HG03064 (cell line): ENCODE data around the gene CXADR.
"Not testable (repeated sequence)": the region's sequence is repeated elsewhere in the genome, so short reads cannot be mapped to it uniquely, and the experiment has no call there.

Experiments used
- ATAC-seq: cut with Tn5 transposase; IDR thresholded peaks from one replicate; pipeline ENCODE4 v1.9.1; 2021; ENCODE audit warnings: low read depth; ENCODE audit not compliant: unreplicated experiment

The CXADR gene

DNA sequence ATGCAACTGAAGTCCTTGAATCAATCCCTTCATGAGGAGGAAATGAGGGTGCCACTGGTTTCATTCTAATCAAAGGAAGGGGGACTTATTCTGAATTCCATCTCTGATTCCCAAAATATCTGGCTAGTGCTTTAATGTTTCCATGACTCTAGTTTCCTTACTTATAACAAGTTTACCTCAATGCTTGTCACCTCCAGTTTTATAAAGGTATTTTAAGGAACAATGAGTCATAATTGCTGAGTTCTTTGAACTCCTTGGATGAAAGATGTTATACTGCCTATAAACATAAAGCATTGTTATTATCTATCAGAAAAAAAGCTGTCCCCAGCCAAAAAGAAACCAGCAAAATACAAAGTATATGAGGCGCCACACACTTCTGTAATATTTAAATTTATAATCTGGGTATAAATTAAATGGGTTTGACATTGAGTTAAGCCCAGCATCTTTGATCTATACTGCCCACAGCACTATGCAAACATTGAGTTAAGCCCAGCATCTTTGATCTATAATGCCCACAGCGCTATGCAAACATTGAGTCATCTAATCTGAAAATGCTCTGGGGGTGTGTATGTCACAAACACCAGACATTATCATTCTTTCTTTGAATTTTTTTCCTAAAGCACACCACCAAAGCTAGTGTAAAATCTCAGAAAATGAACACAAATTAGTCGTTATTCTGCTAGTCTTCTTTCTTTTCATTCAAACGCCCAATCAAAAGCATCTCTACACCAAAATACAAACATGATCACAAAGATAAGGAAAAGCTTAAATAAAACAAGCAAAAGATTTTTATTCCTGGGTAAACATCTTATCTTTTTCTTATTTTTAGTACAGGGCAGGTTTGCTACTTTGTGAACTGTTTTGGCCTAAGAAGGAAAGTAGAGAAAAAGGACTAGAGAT is 11.5 kb upstream of the CXADR start:
- no peak for ATAC-seq

DNA sequence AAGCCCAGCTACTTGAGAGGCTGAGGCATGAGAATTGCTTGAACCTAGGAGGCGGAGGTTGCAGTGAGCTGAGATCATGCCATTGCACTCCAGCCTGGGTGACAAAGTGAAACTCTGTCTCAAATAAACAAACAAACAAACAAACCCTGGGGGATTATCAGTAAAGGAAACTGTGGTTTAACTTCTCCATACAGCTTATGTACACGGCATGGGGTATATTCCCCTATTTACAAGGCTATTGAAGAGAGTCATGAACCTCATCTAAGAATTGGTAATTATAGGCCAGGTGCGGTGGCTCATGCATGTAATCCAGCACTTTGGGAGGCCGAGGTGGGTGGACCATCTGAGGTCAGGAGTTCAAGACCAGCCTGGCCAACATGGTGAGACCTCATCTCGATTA is 9.9 kb upstream of the CXADR start:
- not testable (repeated sequence) for ATAC-seq

DNA sequence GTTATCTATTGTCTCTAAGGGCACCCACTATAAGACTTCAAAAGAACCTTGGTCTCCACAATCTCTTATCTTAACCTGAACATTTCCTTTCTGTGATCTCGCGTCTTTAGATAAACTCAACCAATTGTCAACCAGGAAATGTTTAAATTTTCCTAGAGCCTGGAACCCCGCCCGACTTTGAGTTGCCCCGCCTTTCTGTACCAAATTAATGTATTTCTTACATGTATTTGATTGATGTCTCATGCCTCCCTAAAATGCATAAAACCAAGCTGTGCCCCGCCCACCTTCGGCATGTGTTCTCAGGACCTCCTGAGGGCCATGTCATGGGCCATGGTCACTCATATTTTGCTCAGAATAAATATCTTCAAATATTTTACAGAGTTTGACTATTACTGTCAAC is 5.9 kb upstream of the CXADR start:
- ATAC-seq = no peak

DNA sequence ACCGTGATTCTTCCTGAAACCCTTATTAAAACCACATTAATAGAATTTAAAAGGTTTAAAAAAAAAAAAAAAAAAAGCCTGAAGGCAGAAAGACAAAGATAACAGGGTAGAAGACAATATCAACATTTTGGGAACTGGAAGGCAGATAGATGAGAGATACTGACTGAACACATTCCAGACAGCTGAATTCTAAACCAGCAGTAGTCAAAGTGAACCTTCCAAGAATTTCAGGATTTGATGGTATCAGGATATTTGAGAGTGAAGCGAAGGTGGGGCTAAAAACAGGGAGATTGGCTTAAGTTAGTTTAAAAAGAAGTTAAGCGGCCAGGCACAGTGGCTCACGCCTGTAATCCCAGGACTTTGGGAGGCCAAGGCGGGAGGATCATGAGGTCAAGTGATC is 5.3 kb upstream of the CXADR start:
- no peak for ATAC-seq

DNA sequence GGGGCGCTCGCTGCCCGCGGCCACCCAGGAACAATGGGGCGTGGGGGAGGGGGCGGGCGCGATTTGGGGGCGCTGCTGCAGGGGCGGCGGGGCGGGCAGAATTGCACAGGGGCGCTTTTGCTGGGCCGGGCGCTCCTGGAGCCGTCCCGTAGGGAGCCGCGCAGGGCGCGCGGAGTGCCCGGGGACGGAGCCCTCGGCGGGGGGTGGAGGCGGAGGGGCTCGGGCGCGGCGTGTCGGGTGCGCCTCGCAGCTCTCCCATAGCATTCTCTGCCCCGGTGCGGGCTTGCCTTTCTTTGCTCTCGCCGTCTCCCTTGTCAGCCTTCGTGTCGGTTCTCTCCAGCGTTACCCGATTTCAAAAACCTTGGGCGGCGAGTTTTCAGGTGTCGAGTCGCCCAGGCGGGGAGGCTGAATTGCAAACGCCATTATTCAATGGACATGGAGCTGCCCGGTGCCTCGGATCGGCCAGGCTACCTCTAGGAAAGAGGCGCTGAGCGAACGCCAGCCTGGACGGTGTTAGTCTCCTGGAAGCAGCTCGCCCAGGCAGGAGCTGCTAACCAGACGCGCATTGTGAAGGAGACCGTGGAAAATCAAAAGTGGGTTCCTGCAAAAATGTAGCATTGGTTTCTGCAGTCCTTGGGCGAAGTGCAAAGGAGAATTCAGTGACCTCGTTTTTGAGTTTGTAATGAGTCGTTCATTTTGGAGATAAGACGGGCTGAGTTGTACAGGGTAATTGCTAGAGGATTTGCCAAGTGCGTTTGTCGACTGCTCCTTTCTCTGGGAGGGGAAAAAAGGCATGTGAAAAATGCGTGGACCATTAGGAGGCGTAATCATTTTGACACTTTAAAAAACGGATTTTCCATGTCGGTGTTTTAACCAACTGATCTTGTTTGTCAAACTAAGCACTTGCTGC is 626 bp downstream of the CXADR start:
- ATAC-seq = peak; percentile 27

DNA sequence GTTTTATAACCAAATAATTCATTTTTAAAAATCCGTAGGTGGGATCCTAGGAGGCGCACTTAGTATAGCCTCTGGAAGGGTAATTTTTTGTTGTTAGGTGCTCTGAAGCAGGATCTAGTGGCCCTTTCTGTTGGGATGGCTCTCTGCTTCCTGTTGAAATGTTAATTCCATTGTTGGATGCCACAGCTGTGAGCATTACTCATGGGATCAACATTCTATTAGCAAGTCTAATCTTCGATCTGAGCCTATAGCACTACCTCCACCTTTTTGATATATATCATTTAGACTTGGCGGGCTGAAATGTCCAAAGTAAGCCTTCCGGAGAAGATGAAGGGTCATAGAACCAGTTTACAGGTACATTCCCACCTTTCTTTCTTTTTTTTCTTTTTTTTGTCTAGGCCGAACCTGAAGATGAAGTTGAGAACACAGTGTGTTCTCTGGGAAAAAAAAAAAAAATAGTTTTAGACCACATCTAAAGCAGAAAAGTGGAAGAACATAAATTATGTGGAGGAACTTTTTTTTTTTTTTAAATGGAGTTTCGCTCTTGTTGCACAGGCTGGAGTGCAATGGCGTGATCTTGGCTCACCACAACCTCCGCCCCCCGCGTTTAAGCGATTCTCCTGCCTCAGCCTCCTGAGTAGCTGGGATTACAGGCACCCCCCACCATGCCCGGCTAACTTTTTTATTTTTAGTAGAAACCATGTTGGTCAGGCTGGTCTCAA is 1.4 kb downstream of the CXADR start:
- no peak for ATAC-seq

DNA sequence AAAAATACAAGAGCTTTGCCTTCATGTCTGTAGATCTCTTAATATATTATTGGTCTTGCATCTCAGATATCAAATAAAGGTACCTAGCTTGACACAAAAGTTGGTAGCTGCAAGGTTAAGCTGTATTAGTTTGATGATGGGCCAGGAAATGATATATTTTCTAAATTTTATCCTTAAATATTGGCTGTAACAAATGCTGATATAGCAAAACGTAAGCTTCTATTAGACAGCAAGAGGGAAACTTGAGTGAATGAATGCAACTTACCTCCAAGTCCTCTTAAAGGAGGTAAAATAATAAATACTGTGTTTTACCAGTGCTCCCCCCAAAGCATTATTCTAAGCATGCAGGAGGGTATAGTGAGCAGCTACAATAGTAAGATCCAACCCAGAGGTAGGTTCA is 4.2 kb downstream of the CXADR start:
- not testable (repeated sequence) for ATAC-seq

DNA sequence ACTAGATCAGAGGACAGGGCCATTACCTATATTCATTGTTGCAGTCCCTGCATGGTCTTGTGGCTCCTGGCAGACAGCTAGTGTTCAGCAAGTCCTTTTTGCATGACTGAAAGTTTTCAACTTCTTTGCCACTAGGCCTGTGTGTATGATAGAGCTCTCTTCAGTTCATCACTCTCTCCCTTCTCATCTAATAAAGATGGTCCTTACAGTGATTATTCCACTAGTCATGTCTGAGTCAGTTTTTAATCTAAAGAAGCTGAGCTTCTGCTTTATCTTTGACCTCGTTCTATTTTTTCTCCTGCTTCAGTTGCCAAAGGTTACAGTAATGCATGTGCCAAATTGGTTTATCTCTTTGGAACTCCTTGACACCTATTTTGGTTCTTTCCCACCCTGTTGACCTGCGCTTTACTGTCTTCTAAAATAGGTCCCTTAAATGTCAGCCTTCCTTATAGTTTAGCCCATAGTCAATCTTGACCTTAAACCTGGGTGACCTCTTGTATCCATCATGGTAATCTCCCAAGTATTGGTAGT is 6.4 kb downstream of the CXADR start:
- no peak for ATAC-seq

DNA sequence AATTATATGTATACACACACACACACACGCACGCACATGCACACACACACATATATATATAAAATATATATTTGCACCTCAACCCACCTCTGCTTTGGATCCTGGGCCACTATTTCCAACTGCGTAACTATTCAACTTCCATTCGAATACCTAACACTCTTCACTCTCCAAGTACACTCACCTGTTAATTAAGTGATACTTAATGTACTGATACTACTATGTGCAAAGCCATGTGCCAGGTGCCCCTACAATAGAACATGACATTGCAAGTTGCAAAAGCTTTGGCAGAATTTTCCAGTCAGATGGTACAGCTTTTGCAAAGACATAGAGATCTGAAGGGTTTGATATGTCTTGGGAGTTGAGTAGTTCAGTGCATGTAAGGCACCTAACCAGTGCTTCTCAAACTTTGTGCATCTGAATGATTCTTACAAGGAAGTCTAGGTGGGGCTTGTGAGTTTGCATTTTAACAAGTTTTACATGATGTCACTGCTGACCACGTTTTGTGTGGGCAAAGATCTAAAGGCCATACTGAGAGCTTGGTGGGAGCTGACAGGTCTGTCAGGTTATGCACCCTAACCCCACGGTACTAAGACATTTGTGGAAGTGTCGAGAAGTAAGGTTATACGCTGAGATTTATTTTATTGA is 7.2 kb downstream of the CXADR start:
- ATAC-seq = no peak

DNA sequence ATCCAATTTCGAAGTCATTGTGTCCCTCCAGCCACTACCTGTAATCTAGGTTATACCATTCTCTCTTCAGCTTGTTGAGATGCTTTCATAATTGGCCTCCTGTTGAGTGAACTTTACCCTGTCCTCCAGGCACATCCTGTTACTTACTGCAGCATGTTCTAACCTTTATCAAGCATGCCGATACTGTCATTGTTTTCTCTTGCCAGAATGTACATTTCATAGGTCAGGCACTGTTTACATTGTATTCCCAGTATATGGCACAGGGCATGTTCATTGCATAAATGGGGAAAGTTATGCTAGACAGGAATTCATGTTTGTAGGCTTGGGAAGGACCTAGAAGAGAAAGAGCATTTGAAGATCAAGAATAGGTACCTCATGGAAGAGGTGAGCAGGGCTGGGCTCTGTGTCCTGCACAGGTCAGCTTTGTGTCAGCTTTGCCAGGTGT is 10.2 kb downstream of the CXADR start:
- ATAC-seq = no peak

DNA sequence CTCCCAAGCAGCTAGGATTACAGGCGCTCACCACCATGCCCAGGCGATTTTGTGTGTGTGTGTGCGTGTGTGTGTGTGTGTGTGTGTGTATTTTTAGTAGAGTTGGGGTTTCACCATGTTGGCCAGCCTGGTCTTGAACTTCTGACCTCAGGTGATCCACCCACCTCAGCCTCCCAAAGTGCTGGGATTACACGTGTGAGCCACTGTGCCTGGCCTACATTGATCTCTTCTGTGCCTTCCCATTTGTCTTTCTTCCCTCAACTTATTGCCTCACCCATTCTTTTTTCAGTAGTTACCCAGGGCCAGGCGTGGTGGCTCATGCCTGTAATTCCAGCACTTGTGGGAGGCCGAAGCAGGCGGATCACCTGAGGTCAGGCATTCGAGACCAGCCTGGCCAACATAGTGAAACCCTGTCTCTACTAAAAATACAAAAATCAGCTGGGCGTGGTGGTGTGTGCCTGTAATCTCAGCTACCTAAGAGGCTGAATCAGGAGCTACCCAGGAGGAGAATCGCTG is 11.2 kb downstream of the CXADR start:
- not testable (repeated sequence) for ATAC-seq

DNA sequence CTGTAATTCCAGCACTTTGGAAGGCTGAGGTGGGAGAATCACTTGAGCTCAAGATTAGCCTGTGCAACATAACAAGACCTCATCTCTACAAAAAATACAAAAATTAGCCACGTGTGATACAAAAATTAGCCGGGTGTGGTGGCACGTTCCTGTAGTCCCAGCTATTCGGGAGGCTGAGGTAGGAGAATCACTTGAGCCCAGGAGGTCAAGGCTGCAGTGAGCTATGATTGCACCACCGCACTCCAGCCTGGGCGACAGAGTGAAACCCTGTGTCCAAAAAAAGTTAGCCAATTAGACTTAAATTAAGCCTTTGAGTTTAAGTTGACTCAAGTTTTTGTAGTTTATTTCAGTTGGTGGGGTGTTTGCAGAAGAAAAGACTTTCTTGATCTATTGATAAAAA is 11.8 kb downstream of the CXADR start:
- no peak for ATAC-seq

DNA sequence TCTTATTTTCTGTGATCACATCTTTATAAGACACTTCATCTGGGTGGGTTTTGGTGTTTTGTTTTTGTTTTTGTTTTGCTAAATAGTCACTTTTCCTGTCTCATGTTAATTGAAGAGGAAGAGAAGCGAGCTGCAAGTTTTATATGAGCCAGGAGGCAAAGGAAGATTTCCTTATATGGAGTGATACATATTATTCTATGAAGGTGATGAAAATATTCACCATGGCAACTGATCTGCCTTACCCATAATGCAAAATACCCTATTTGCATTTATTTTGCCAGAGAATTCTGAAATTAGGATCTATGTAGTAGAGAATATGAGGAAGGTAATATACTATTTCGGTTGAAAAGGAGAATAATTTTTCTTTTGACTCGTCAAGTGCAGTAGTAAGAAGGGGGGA is 13.9 kb downstream of the CXADR start:
- no peak for ATAC-seq

DNA sequence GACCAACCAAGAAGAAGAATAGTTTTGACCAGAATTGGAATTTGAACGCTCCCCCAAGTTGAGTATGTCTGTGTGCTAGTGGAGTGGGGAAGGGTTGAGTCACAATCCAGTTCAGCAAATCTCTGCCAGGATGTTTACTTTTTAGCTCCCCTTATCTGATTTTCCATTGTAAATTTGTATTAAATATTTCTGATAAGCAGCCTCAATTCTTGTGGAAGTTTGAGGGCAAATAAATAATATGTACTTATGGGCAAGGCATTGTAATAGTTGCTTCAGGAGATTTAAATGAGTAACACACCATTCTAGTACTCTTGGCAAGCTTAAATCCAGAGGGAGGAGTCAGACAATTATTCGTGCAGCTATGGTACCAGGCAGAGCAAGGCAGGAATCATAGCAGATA is 14.4 kb downstream of the CXADR start:
- ATAC-seq = no peak

DNA sequence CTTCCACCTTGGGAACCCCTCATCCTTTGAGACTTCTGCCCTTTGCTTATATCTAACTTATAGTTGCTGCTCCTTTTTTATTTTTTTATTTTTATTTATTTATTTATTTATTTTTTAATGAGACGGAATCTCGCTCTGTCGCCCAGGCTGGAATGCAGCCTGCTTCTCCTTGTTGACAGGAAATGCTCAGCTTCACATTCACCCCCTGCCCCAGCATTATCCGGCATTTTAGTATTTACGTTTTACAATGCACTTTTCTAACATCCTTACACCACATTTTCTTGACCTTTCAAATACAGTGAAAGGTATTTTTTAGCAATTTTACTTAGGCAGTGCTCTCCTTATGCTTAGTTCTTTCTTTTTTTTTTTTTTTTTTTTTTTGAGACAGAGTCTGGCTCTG is 14.9 kb downstream of the CXADR start:
- ATAC-seq = no peak

DNA sequence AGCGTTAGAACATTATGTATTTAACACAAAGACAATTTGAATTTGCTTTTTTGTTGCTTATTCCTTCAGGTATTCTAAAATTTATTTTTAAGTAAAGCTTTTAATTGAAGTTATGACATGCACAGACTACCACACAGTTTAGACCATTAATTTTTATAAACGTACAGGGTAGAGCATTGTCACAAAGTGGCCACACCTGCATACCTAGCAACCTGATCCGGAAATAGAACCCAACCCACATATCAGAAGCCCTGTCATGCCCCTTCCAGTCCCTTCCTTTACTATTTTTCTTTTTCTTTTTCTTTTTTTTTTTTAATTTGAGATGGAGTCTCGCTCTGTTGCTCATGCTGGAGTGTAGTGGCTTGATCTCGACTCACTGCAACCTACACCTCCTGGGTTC is 16.8 kb downstream of the CXADR start:
- no peak for ATAC-seq

DNA sequence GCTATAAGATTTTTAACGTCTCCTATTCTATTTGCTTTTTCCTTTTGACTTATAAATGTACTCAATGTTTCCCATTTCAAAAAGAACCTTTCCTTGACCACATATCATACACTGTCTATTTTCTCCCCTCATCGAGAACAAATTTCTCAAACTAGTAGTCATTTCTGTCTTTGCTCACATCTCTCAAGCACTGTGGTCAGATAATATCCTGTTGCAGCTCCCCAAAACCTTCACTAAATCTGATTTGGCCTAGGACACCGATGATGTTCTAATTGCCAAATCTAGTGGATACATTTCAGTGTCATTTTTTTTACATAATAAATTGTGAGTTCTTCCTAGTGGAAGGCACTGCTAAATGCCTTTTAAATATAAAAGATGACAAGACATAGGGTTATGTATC is 19.4 kb downstream of the CXADR start:
- no peak for ATAC-seq

DNA sequence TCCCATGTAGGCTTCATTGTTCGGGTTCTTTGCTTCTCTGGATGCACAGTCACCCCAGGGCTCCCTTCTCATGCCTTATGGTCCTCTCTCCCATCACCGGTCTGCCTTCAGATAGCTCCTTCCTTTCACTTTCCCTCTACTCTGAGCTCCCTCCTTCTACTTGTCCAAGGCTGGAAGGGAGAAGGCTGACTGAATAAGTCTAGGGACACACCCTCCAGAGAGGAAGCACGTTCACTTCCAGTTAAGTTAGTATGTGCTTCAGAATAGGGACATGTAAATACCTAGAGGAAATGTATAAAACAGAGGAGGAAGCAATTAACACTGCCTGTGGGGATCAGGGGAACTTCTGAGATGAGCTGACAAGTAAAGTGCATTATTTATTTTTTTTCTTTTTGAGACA is 23.5 kb downstream of the CXADR start:
- no peak for ATAC-seq

DNA sequence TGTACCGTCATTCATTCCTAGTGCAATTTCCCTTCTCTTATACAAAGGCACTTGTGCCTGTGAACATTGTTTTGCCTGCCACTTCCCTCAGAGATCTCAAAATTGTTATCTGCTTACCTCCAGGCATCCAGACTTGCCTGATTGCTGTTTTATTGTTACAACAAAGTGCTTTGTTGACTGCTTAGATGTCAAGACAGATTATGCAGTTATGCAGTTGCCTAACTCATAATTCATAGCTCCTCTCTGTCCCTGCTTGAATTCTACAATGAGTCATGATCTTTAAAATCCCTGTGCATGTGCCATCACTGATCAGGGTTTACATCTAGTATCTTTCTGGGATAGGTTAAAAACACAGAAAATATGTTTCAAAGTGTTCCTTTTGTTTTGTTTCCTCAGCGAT is 24.5 kb downstream of the CXADR start:
- ATAC-seq = no peak

DNA sequence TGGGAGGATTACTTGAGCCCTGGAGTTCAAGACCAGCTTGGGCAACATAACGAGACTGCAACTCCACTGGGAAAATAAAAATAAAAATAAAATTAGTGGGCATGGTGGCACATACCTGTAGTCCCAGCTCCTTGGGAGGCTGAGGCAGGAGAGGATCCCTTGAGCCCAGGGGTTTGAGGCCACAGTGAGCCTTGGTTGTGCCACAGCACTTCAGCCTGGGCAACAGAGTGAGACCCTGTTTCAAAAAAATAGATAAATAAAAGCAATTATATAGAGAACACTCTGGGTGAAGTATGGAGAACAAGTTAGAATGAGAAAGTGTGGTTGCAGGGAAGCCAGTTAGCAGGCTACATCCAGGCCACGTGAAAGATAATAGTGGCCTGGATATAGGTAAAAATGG is 25.7 kb downstream of the CXADR start:
- ATAC-seq = no peak
